ENCODE data around the gene TRPV2.

GRCh38 chr17:16374146-16374938 lies 41.0 kb upstream of the TRPV2 start:
- no peak for TF ChIP-seq GATA1 (IDR thresholded peaks at IDR 0.05; ENCODE audit: low read depth, low read length)
- TF ChIP-seq POLR2A (IDR thresholded peaks at IDR 0.05; ENCODE audit: low read length) = no peak
